SU-DHL-6 (cell line): ENCODE data around the gene MEF2A.
"Not testable (repeated sequence)": the region's sequence is repeated elsewhere in the genome, so short reads cannot be mapped to it uniquely, and the experiment has no call there.

Experiments used
- H2AFZ ChIP-seq: fragments of 200-600 bp; sonication (generic); 2 replicates; pipeline ENCODE4 v1.6.1; 2014; ENCODE audit warnings: low read depth, mild to moderate bottlenecking, moderate library complexity, mixed read lengths, antibody characterized with exemption, low read length; ENCODE audit not compliant: severe bottlenecking
- H3F3A ChIP-seq: fragments of 200-600 bp; shearing (Covaris generic); 2 replicates; pipeline ENCODE4 v1.6.0; 2016; ENCODE audit warnings: antibody characterized with exemption, mild to moderate bottlenecking; ENCODE audit not compliant: insufficient read depth
- H3K27ac ChIP-seq: fragments of 200-600 bp; sonication (generic); 2 replicates; pipeline ENCODE4 v1.5.1; 2016; ENCODE audit warnings: low read depth, mild to moderate bottlenecking, low read length, moderate library complexity, mixed read lengths
- H3K27me3 ChIP-seq: fragments of 200-600 bp; sonication (generic), shearing (Covaris generic); 2 replicates; pipeline ENCODE4 v1.6.0; 2014; ENCODE audit warnings: mild to moderate bottlenecking, low read length
- H3K36me3 ChIP-seq: fragments of 200-600 bp; sonication (generic); 2 replicates; pipeline ENCODE4 v1.6.1; 2014; ENCODE audit warnings: mild to moderate bottlenecking, low read length, mixed read lengths
- H3K4me2 ChIP-seq: fragments of 300-600, 200-600 bp; shearing (Covaris generic), sonication (generic); 2 replicates; pipeline ENCODE4 v1.6.0; 2014; ENCODE audit warnings: low read length, low read depth, mild to moderate bottlenecking; ENCODE audit not compliant: poor library complexity, severe bottlenecking
- H3K4me3 ChIP-seq: fragments of 200-600 bp; sonication (generic); 2 replicates; pipeline ENCODE4 v1.5.1; 2014; ENCODE audit warnings: antibody characterized with exemption, low read length, mild to moderate bottlenecking, mixed read lengths; ENCODE audit not compliant: insufficient read depth, poor library complexity, severe bottlenecking
- H3K79me2 ChIP-seq: fragments of 200-600 bp; sonication (generic); 2 replicates; pipeline ENCODE4 v1.6.1; 2014; ENCODE audit warnings: mild to moderate bottlenecking, low read length, moderate library complexity; ENCODE audit not compliant: insufficient read depth
- H3K9ac ChIP-seq: fragments of 200-600 bp; sonication (generic); 2 replicates; pipeline ENCODE4 v1.7.0; 2014; ENCODE audit warnings: mild to moderate bottlenecking, low read length
- H3K9me2 ChIP-seq: fragments of 200-600 bp; sonication (generic); replicated peaks from 2 replicates; pipeline ENCODE4 v1.6.1; 2014; ENCODE audit warnings: low read length; ENCODE audit not compliant: insufficient read depth
- H3K9me3 ChIP-seq: fragments of 200-600 bp; sonication (generic); 2 replicates; pipeline ENCODE4 v1.6.1; 2014; ENCODE audit warnings: low read length, mixed read lengths; ENCODE audit not compliant: insufficient read depth
- H4K20me1 ChIP-seq: fragments of 200-600 bp; sonication (generic); 2 replicates; pipeline ENCODE4 v1.6.1; 2014; ENCODE audit warnings: low read depth, mild to moderate bottlenecking, antibody characterized with exemption, low read length, moderate library complexity, mixed read lengths
- CTCF ChIP-seq: fragments of 200-600 bp; sonication (generic); IDR thresholded peaks from one replicate; pipeline ENCODE4 v1.5.1; 2017; ENCODE audit warnings: antibody characterized with exemption, mild to moderate bottlenecking, low read length, moderate library complexity; ENCODE audit not compliant: insufficient read depth, poor library complexity, severe bottlenecking
- EZH2phosphoT487 ChIP-seq: fragments of 200-600 bp; sonication (generic), shearing (Covaris generic); conservative IDR thresholded peaks from 2 replicates; pipeline ENCODE4 v1.6.1; 2018; ENCODE audit warnings: mild to moderate bottlenecking, antibody characterized with exemption, low read length, moderate library complexity, mixed read lengths

MEF2A gene

GRCh38 chr15:99733268-99734039 lies 167.7 kb downstream of the MEF2A start, which contains the start of gene LYSMD4:
LYSMD4 (minus strand) TSS chr15:99733437; CDS start chr15:99731999, 1,438 bp downstream.
- no peaks in the 10 kb centered on the region for H3K27me3 ChIP-seq
- H3K9ac ChIP-seq, result peak within 1 kb of the TSS; percentile 67
- no peaks in the 10 kb centered on the region for H3K9me2 ChIP-seq
- H3K36me3 ChIP-seq, result no peaks in the 10 kb centered on the region
- no peak within 1 kb of the TSS for H3K27ac ChIP-seq
- TF ChIP-seq EZH2phosphoT487, result no peak
- no peak for TF ChIP-seq CTCF
- H3K79me2 ChIP-seq, result no peaks in the 10 kb centered on the region
- no peaks in the 10 kb centered on the region for H3F3A ChIP-seq
- no peaks in the 10 kb centered on the region for H4K20me1 ChIP-seq
- H2AFZ ChIP-seq, result peak within 1 kb of the TSS; percentile 99
- no peaks in the 10 kb centered on the region for H3K9me3 ChIP-seq
- peak within 1 kb of the TSS; percentile 68 for H3K4me3 ChIP-seq
- peak within 1 kb of the TSS; percentile 77 for H3K4me2 ChIP-seq

GRCh38 chr15:99734040-99734291 lies 168.2 kb downstream of the MEF2A start:
- H2AFZ ChIP-seq, result peak overlapping the region; percentile 99
- not testable (repeated sequence) for H3K9me2 ChIP-seq, H3K9me3 ChIP-seq, H3K36me3 ChIP-seq, H3F3A ChIP-seq, H3K79me2 ChIP-seq, H3K27ac ChIP-seq, H4K20me1 ChIP-seq, H3K27me3 ChIP-seq
- peak overlapping the region; percentile 54 for H3K9ac ChIP-seq
- H3K4me3 ChIP-seq, result peak overlapping the region; percentile 54
- H3K4me2 ChIP-seq, result peak overlapping the region; percentile 77

GRCh38 chr15:99734575-99734974 lies 168.8 kb downstream of the MEF2A start:
- TF ChIP-seq CTCF (no peak), EZH2phosphoT487 (no peak)
- no peak overlapping the region for H3K4me2 ChIP-seq

GRCh38 chr15:99735868-99736267 lies 170.1 kb downstream of the MEF2A start:
- no peaks in the 10 kb centered on the region for H4K20me1 ChIP-seq
- no peak overlapping the region for H3K4me3 ChIP-seq
- no peak overlapping the region for H3K4me2 ChIP-seq
- no peaks in the 10 kb centered on the region for H3K9me3 ChIP-seq
- H3K9me2 ChIP-seq, result no peaks in the 10 kb centered on the region
- H3F3A ChIP-seq, result no peaks in the 10 kb centered on the region
- H3K79me2 ChIP-seq, result no peaks in the 10 kb centered on the region
- TF ChIP-seq CTCF (no peak), EZH2phosphoT487 (no peak)
- no peaks in the 10 kb centered on the region for H3K36me3 ChIP-seq
- no peak overlapping the region for H2AFZ ChIP-seq
- no peaks in the 10 kb centered on the region for H3K27me3 ChIP-seq
- no peak overlapping the region for H3K27ac ChIP-seq
- no peak overlapping the region for H3K9ac ChIP-seq

More at GRCh38 chr15:99734575-99734974, 168.8 kb downstream of the MEF2A start:
- H2AFZ ChIP-seq, result peak overlapping the region; percentile 28
- no peaks in the 10 kb centered on the region for H3K9me2 ChIP-seq
- no peaks in the 10 kb centered on the region for H3K36me3 ChIP-seq
- H3F3A ChIP-seq, result no peaks in the 10 kb centered on the region
- no peaks in the 10 kb centered on the region for H4K20me1 ChIP-seq
- H3K27me3 ChIP-seq, result no peaks in the 10 kb centered on the region
- no peaks in the 10 kb centered on the region for H3K79me2 ChIP-seq
- H3K4me3 ChIP-seq, result no peak overlapping the region
- no peak overlapping the region for H3K27ac ChIP-seq
- H3K9me3 ChIP-seq, result no peaks in the 10 kb centered on the region
- H3K9ac ChIP-seq, result no peak overlapping the region
